Measurements from ENCODE around the gene IGSF21.
A peak's percentile ranks its signal among the peaks of the same experiment; 100 is the strongest.
"Not testable (repeated sequence)": the region's sequence is repeated elsewhere in the genome, so short reads cannot be mapped to it uniquely, and the experiment has no call there.

Gene IGSF21

GRCh38 chr1:18147672-18148071 lies 40.1 kb downstream of the IGSF21 start:
- DNase-seq = no peak

- DNase-seq = no peak
Observed at GRCh38 chr1:18148461-18148860, 40.9 kb downstream of the IGSF21 start.

GRCh38 chr1:18149027-18149641 lies 41.5 kb downstream of the IGSF21 start:
- peak; percentile 51 to 52 for DNase-seq

GRCh38 chr1:18151436-18152122 lies 44.0 kb downstream of the IGSF21 start:
- no peak for DNase-seq

- no peak for DNase-seq
Observed at GRCh38 chr1:18154430-18155194, 47.0 kb downstream of the IGSF21 start.

GRCh38 chr1:18155881-18156385 lies 48.3 kb downstream of the IGSF21 start:
- DNase-seq = peak; percentile 78 to 90

- no peak for DNase-seq
Observed at GRCh38 chr1:18157352-18157751, 49.8 kb downstream of the IGSF21 start.

- no peak for DNase-seq
Observed at GRCh38 chr1:18157968-18158367, 50.4 kb downstream of the IGSF21 start.

- DNase-seq = no peak
Observed at GRCh38 chr1:18158714-18159113, 51.1 kb downstream of the IGSF21 start.

GRCh38 chr1:18160290-18160942 lies 52.8 kb downstream of the IGSF21 start:
- DNase-seq = peak in 1 of 2 experiments; percentile 5

- DNase-seq = no peak
Observed at GRCh38 chr1:18161690-18162089, 54.1 kb downstream of the IGSF21 start.

GRCh38 chr1:18165640-18166039 lies 58.0 kb downstream of the IGSF21 start:
- not testable (repeated sequence) for DNase-seq

GRCh38 chr1:18166341-18166740 lies 58.7 kb downstream of the IGSF21 start:
- DNase-seq = no peak

- DNase-seq = no peak
Observed at GRCh38 chr1:18166929-18167328, 59.3 kb downstream of the IGSF21 start.

GRCh38 chr1:18170444-18170843 lies 62.8 kb downstream of the IGSF21 start:
- DNase-seq = no peak

- DNase-seq = no peak
Observed at GRCh38 chr1:18174037-18174436, 66.4 kb downstream of the IGSF21 start.

- DNase-seq = no peak
Observed at GRCh38 chr1:18175051-18175450, 67.5 kb downstream of the IGSF21 start.

- DNase-seq = peak in 1 of 2 experiments; percentile 48
Observed at GRCh38 chr1:18175530-18176377, 68.2 kb downstream of the IGSF21 start.

- no peak for DNase-seq
Observed at GRCh38 chr1:18176619-18177018, 69.0 kb downstream of the IGSF21 start.

GRCh38 chr1:18178111-18178510 lies 70.5 kb downstream of the IGSF21 start:
- no peak for DNase-seq

GRCh38 chr1:18179009-18179408 lies 71.4 kb downstream of the IGSF21 start:
- DNase-seq = peak; percentile 25 to 46
